GM23338 (cell line): Measurements from ENCODE around the gene KLHL5. TPM values are rescaled to one million over a fixed set of nuclear protein-coding genes. Genes with fewer than 3 reads are reported as not detected.

Source experiments
- ATAC-seq: fragments of 200-7000 bp; cut with Tn5 transposase; 3 replicates; pipeline ENCODE4 v1.9.1; 2020
- DNase-seq: peaks from one replicate; pipeline ENCODE4 v3.0.0-alpha.2; 2015; ENCODE audit warnings: low spot score
- H2AFZ ChIP-seq: fragments of 200-600 bp; sonication (generic); 2 replicates; pipeline ENCODE4 v1.8.0; 2016; ENCODE audit warnings: antibody characterized with exemption, mild to moderate bottlenecking, moderate library complexity
- H3F3A ChIP-seq: fragments of 200-600 bp; sonication (generic); replicated peaks from 2 replicates; pipeline ENCODE4 v1.8.0; 2017; ENCODE audit warnings: antibody characterized with exemption, mixed run types, low read depth
- H3K27ac ChIP-seq: fragments of 200-600 bp; sonication (generic); 2 replicates; pipeline ENCODE4 v1.6.1; 2016; ENCODE audit warnings: low read depth
- H3K27me3 ChIP-seq: fragments of 200-600 bp; sonication (generic); 2 replicates; pipeline ENCODE4 v1.8.0; 2016; ENCODE audit warnings: mild to moderate bottlenecking, mixed run types, moderate library complexity; ENCODE audit not compliant: insufficient read depth
- H3K36me3 ChIP-seq: fragments of 200-600 bp; sonication (generic); 2 replicates; pipeline ENCODE4 v1.8.0; 2016; ENCODE audit warnings: mild to moderate bottlenecking; ENCODE audit not compliant: insufficient read depth
- H3K4me1 ChIP-seq: fragments of 200-600 bp; sonication (generic); 2 replicates; pipeline ENCODE4 v1.8.0; 2016; ENCODE audit warnings: mild to moderate bottlenecking, moderate library complexity; ENCODE audit not compliant: insufficient read depth
- H3K4me2 ChIP-seq: fragments of 200-600 bp; sonication (generic); 2 replicates; pipeline ENCODE4 v1.7.1; 2017; ENCODE audit warnings: mixed run types
- H3K4me3 ChIP-seq: fragments of 200-600 bp; sonication (generic); 2 replicates; pipeline ENCODE4 v1.6.1; 2016; ENCODE audit warnings: mixed run types
- H3K79me2 ChIP-seq: fragments of 200-600 bp; sonication (generic); replicated peaks from 2 replicates; pipeline ENCODE4 v1.8.0; 2017; ENCODE audit warnings: mild to moderate bottlenecking; ENCODE audit not compliant: insufficient read depth
- H3K9me2 ChIP-seq: fragments of 200-600 bp; sonication (generic); 2 replicates; pipeline ENCODE4 v1.8.0; 2017; ENCODE audit not compliant: insufficient read depth
- H4K20me1 ChIP-seq: fragments of 200-600 bp; sonication (generic); replicated peaks from 2 replicates; pipeline ENCODE4 v1.8.0; 2017; ENCODE audit warnings: mild to moderate bottlenecking; ENCODE audit not compliant: insufficient read depth
- H3K27ac Mint-ChIP-seq: 2 replicates; pipeline ENCODE4 v1.8.0; 2020; ENCODE audit warnings: inconsistent platforms, mild to moderate bottlenecking, moderate library complexity, mixed read lengths
- H3K27me3 Mint-ChIP-seq: 3 replicates; pipeline ENCODE4 v1.8.0; 2022; ENCODE audit warnings: low read depth, mild to moderate bottlenecking, moderate library complexity, mixed read lengths, inconsistent platforms; ENCODE audit not compliant: insufficient read depth, poor library complexity
- H3K36me3 Mint-ChIP-seq: 3 replicates; pipeline ENCODE4 v1.8.0; 2021; ENCODE audit warnings: low read depth, mild to moderate bottlenecking, inconsistent platforms, moderate library complexity, mixed read lengths
- H3K4me1 Mint-ChIP-seq: 3 replicates; pipeline ENCODE4 v1.8.0; 2020; ENCODE audit warnings: mild to moderate bottlenecking, inconsistent platforms, mixed read lengths
- H3K4me3 Mint-ChIP-seq: 3 replicates; pipeline ENCODE4 v1.8.0; 2021; ENCODE audit warnings: moderate library complexity, mild to moderate bottlenecking, inconsistent platforms, mixed read lengths
- H3K9me3 Mint-ChIP-seq: 3 replicates; pipeline ENCODE4 v1.8.0; 2020; ENCODE audit warnings: moderate library complexity, mild to moderate bottlenecking, inconsistent platforms, mixed read lengths
- CREB1 ChIP-seq: fragments of 250-450 bp; sonication (Bioruptor Pico); IDR thresholded peaks from 2 replicates; pipeline ENCODE4 v1.5.0; 2020; ENCODE audit warnings: low read depth, mild to moderate bottlenecking, moderate library complexity
- EZH2 ChIP-seq: fragments of 200-600 bp; sonication (generic); IDR thresholded peaks from one replicate; pipeline ENCODE4 v1.8.0; 2017; ENCODE audit warnings: antibody characterized with exemption, mild to moderate bottlenecking, low read depth; ENCODE audit not compliant: unreplicated experiment
- EZH2phosphoT487 ChIP-seq: fragments of 200-600 bp; sonication (generic); IDR thresholded peaks from one replicate; pipeline ENCODE4 v1.8.1; 2018; ENCODE audit warnings: antibody characterized with exemption; ENCODE audit not compliant: unreplicated experiment
- JUNB ChIP-seq: IDR thresholded peaks from one replicate; pipeline ENCODE4 v1.6.1; 2016; ENCODE audit warnings: antibody characterized with exemption; ENCODE audit not compliant: unreplicated experiment
- NANOG ChIP-seq: IDR thresholded peaks from 2 replicates; pipeline ENCODE4 v1.6.1; 2016; ENCODE audit warnings: antibody characterized with exemption, borderline replicate concordance
- POLR2AphosphoS5 ChIP-seq: IDR thresholded peaks from 2 replicates; pipeline ENCODE4 v1.6.1; 2016; ENCODE audit warnings: antibody characterized with exemption, low read depth
- STAT1 ChIP-seq: IDR thresholded peaks from one replicate; pipeline ENCODE4 v1.6.1; 2016; ENCODE audit warnings: antibody characterized with exemption; ENCODE audit not compliant: unreplicated experiment
- ZNF114 ChIP-seq: fragments of 250-450 bp; sonication (Bioruptor Pico); IDR thresholded peaks from 2 replicates; pipeline ENCODE4 v1.5.0; 2020; ENCODE audit warnings: mild to moderate bottlenecking, moderate library complexity
- ZNF331 ChIP-seq: fragments of 250-450 bp; sonication (Bioruptor Pico); IDR thresholded peaks from 2 replicates; pipeline ENCODE4 v1.5.0; 2020; ENCODE audit warnings: low read depth, mild to moderate bottlenecking, moderate library complexity
- polyA plus RNA-seq: library from polyadenylated mRNA; unstranded; fragments of >200 nt; fragmentation: Nextera tagmentation; extraction: Ambion mirVana; gene quantifications from 2 replicates; pipeline ENCODE4 v1.2.1, GENCODE V29; 2016
- total RNA-seq: library from RNA; depleted of rRNA; stranded (reverse); fragments of >200 nt; shearing (Covaris generic); gene quantifications from 2 replicates; pipeline ENCODE4 v1.2.3, GENCODE V29; 2014
- TF ChIP-seq, protein P1 (sequence below): fragments of 250-450 bp; sonication (Bioruptor Pico); IDR thresholded peaks from 2 replicates; pipeline ENCODE4 v1.5.0; 2020; ENCODE audit warnings: mild to moderate bottlenecking, moderate library complexity
- TF ChIP-seq, protein P2 (sequence below): IDR thresholded peaks from one replicate; pipeline ENCODE4 v1.6.1; 2018; ENCODE audit warnings: antibody characterized with exemption; ENCODE audit not compliant: unreplicated experiment
- TF ChIP-seq, protein P3 (sequence below), 2 experiments: fragments of 200-600 bp in 1 of 2; sonication (generic) in 1 of 2; conservative IDR thresholded peaks; 2 replicates each; pipeline versions ENCODE4 v1.5.1 to v1.6.1; 2016 to 2017; ENCODE audit warnings: antibody characterized with exemption in 2 of 2, low read depth in 2 of 2, mild to moderate bottlenecking in 2 of 2, moderate library complexity in 1 of 2

The KLHL5 gene
- total and polyA plus RNA-seq, 2 experiments from 2014 or later, result 9.4 to 24.5 TPM

DNA sequence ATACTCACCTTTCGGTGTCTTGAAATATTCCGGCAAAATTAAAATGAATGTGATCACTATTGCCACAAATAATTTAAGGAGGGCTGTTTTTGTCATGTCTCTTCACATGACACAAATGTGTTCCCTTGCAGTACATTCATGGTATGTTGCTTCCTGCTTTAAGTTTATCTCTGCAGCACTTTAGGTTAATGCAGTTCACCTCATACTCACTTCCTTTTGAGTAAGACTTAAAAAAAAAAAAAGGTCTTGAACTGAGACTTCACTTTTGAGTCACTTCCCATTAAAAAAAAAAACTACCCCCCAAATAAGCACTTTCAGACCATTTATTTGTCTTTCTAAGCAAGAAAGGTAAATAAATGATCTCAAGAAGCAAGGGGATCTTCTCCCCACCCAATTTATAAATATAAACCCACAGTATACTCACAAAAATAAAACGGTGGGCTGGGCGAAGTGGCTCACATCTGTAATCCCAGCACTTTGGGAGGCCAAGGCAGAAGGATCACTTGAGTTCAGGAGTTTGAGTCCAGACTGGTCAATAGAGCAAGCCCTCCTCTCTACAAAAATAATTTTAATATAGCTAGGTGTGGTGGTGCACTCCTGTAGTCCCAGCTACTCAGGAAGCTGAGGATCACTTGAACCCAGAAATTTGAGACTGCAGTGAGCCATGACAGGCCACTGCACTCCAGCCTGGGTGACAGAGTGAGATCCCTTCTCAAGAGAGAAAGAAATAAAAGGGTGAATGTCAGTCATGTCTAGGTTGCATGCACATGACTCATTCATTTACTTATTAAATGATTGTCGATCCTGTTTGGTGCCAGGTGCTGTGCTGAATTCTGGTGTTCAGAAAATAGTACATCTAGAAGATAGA lies 29.6 kb upstream of the KLHL5 start, which contains the start of gene TMEM156:
TSS of gene TMEM156 (minus strand) at position 192 of the 868 bp plus-strand sequence. CDS start at position 96, 96 bp downstream.
- H3K27ac ChIP-seq, result no peak within 1 kb of the TSS
- Mint-ChIP-seq H3K36me3 (no peaks in the 10 kb centered on the region), H3K9me3 (no peaks in the 10 kb centered on the region), H3K27ac (no peak within 1 kb of the TSS), H3K4me3 (no peak within 1 kb of the TSS), H3K27me3 (peaks cover 1% of the 10 kb centered on the region), H3K4me1 (no peaks in the 10 kb centered on the region; the same call in 2 of the 3 replicates)
- H3K4me1 ChIP-seq, result peaks cover 2% of the 10 kb centered on the region; the same call in 1 of the 2 replicates
- no peaks in the 10 kb centered on the region for H3F3A ChIP-seq
- no peaks in the 10 kb centered on the region for H3K9me2 ChIP-seq
- no peaks in the 10 kb centered on the region for H3K27me3 ChIP-seq
- H3K4me2 ChIP-seq, result no peak within 1 kb of the TSS
- H2AFZ ChIP-seq, result peak within 1 kb of the TSS; percentile 49
- H3K79me2 ChIP-seq, result no peaks in the 10 kb centered on the region
- H3K36me3 ChIP-seq, result no peaks in the 10 kb centered on the region
- no peaks in the 10 kb centered on the region for H4K20me1 ChIP-seq
- TF ChIP-seq, protein P1, sequence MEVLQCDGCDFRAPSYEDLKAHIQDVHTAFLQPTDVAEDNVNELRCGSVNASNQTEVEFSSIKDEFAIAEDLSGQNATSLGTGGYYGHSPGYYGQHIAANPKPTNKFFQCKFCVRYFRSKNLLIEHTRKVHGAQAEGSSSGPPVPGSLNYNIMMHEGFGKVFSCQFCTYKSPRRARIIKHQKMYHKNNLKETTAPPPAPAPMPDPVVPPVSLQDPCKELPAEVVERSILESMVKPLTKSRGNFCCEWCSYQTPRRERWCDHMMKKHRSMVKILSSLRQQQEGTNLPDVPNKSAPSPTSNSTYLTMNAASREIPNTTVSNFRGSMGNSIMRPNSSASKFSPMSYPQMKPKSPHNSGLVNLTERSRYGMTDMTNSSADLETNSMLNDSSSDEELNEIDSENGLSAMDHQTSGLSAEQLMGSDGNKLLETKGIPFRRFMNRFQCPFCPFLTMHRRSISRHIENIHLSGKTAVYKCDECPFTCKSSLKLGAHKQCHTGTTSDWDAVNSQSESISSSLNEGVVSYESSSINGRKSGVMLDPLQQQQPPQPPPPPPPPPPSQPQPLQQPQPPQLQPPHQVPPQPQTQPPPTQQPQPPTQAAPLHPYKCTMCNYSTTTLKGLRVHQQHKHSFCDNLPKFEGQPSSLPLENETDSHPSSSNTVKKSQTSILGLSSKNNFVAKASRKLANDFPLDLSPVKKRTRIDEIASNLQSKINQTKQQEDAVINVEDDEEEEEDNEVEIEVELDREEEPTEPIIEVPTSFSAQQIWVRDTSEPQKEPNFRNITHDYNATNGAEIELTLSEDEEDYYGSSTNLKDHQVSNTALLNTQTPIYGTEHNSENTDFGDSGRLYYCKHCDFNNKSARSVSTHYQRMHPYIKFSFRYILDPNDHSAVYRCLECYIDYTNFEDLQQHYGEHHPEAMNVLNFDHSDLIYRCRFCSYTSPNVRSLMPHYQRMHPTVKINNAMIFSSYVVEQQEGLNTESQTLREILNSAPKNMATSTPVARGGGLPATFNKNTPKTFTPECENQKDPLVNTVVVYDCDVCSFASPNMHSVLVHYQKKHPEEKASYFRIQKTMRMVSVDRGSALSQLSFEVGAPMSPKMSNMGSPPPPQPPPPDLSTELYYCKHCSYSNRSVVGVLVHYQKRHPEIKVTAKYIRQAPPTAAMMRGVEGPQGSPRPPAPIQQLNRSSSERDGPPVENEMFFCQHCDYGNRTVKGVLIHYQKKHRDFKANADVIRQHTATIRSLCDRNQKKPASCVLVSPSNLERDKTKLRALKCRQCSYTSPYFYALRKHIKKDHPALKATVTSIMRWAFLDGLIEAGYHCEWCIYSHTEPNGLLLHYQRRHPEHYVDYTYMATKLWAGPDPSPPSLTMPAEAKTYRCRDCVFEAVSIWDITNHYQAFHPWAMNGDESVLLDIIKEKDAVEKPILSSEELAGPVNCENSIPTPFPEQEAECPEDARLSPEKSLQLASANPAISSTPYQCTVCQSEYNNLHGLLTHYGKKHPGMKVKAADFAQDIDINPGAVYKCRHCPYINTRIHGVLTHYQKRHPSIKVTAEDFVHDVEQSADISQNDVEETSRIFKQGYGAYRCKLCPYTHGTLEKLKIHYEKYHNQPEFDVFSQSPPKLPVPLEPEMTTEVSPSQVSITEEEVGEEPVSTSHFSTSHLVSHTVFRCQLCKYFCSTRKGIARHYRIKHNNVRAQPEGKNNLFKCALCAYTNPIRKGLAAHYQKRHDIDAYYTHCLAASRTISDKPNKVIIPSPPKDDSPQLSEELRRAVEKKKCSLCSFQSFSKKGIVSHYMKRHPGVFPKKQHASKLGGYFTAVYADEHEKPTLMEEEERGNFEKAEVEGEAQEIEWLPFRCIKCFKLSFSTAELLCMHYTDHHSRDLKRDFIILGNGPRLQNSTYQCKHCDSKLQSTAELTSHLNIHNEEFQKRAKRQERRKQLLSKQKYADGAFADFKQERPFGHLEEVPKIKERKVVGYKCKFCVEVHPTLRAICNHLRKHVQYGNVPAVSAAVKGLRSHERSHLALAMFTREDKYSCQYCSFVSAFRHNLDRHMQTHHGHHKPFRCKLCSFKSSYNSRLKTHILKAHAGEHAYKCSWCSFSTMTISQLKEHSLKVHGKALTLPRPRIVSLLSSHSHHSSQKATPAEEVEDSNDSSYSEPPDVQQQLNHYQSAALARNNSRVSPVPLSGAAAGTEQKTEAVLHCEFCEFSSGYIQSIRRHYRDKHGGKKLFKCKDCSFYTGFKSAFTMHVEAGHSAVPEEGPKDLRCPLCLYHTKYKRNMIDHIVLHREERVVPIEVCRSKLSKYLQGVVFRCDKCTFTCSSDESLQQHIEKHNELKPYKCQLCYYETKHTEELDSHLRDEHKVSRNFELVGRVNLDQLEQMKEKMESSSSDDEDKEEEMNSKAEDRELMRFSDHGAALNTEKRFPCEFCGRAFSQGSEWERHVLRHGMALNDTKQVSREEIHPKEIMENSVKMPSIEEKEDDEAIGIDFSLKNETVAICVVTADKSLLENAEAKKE, result no peak
- TF ChIP-seq, protein P2, sequence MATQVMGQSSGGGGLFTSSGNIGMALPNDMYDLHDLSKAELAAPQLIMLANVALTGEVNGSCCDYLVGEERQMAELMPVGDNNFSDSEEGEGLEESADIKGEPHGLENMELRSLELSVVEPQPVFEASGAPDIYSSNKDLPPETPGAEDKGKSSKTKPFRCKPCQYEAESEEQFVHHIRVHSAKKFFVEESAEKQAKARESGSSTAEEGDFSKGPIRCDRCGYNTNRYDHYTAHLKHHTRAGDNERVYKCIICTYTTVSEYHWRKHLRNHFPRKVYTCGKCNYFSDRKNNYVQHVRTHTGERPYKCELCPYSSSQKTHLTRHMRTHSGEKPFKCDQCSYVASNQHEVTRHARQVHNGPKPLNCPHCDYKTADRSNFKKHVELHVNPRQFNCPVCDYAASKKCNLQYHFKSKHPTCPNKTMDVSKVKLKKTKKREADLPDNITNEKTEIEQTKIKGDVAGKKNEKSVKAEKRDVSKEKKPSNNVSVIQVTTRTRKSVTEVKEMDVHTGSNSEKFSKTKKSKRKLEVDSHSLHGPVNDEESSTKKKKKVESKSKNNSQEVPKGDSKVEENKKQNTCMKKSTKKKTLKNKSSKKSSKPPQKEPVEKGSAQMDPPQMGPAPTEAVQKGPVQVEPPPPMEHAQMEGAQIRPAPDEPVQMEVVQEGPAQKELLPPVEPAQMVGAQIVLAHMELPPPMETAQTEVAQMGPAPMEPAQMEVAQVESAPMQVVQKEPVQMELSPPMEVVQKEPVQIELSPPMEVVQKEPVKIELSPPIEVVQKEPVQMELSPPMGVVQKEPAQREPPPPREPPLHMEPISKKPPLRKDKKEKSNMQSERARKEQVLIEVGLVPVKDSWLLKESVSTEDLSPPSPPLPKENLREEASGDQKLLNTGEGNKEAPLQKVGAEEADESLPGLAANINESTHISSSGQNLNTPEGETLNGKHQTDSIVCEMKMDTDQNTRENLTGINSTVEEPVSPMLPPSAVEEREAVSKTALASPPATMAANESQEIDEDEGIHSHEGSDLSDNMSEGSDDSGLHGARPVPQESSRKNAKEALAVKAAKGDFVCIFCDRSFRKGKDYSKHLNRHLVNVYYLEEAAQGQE, result no peak
- TF ChIP-seq, protein P3, sequence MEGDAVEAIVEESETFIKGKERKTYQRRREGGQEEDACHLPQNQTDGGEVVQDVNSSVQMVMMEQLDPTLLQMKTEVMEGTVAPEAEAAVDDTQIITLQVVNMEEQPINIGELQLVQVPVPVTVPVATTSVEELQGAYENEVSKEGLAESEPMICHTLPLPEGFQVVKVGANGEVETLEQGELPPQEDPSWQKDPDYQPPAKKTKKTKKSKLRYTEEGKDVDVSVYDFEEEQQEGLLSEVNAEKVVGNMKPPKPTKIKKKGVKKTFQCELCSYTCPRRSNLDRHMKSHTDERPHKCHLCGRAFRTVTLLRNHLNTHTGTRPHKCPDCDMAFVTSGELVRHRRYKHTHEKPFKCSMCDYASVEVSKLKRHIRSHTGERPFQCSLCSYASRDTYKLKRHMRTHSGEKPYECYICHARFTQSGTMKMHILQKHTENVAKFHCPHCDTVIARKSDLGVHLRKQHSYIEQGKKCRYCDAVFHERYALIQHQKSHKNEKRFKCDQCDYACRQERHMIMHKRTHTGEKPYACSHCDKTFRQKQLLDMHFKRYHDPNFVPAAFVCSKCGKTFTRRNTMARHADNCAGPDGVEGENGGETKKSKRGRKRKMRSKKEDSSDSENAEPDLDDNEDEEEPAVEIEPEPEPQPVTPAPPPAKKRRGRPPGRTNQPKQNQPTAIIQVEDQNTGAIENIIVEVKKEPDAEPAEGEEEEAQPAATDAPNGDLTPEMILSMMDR (conservative IDR thresholded peaks at IDR 0.05; ENCODE audit: low read depth in 2 of 2), result no peak
- TF ChIP-seq CREB1 (CRISPR knock-in tag) (no peak), ZNF114 (CRISPR knock-in tag) (no peak), ZNF331 (CRISPR knock-in tag) (no peak), STAT1 (no peak), JUNB (no peak), POLR2AphosphoS5 (no peak), EZH2phosphoT487 (no peak), NANOG (no peak), EZH2 (no peak)
- DNase-seq (no peak), ATAC-seq (no peak)
- H3K4me3 ChIP-seq, result no peak within 1 kb of the TSS
